DOHH2 (cell line): ENCODE results near the gene MXD3.

Source experiments
- H3F3A ChIP-seq: fragments of 200-600 bp; sonication (generic), shearing (Covaris generic); 2 replicates; pipeline ENCODE4 v1.6.0; 2016; ENCODE audit warnings: antibody characterized with exemption, mild to moderate bottlenecking; ENCODE audit not compliant: control insufficient read depth, insufficient read depth
- H3K27ac ChIP-seq: fragments of 200-600 bp; sonication (generic); 2 replicates; pipeline ENCODE4 v1.5.1; 2014; ENCODE audit warnings: low read depth, mild to moderate bottlenecking, low read length, moderate library complexity
- H3K27me3 ChIP-seq: fragments of 200-600 bp; sonication (generic); 2 replicates; pipeline ENCODE4 v1.6.1; 2014; ENCODE audit warnings: mild to moderate bottlenecking, low read length, mixed read lengths; ENCODE audit not compliant: control insufficient read depth
- H3K36me3 ChIP-seq: fragments of 200-600 bp; sonication (generic); 2 replicates; pipeline ENCODE4 v1.6.1; 2014; ENCODE audit warnings: mild to moderate bottlenecking, low read length, moderate library complexity, mixed read lengths; ENCODE audit not compliant: control insufficient read depth
- H3K4me1 ChIP-seq: fragments of 200-600 bp; sonication (generic); 2 replicates; pipeline ENCODE4 v1.6.1; 2014; ENCODE audit warnings: mild to moderate bottlenecking, low read length, mixed read lengths; ENCODE audit not compliant: control insufficient read depth
- H3K4me2 ChIP-seq: fragments of 200-600 bp; sonication (generic); 2 replicates; pipeline ENCODE4 v1.6.0; 2014; ENCODE audit warnings: mild to moderate bottlenecking, low read length, moderate library complexity
- H3K4me3 ChIP-seq: fragments of 200-600 bp; sonication (generic); 2 replicates; pipeline ENCODE4 v1.5.1; 2014; ENCODE audit warnings: mild to moderate bottlenecking, low read length, mixed read lengths
- H3K79me2 ChIP-seq: fragments of 200-600 bp; sonication (generic); 2 replicates; pipeline ENCODE4 v1.6.1; 2014; ENCODE audit warnings: mild to moderate bottlenecking, low read length, mixed read lengths; ENCODE audit not compliant: control insufficient read depth
- H3K9me2 ChIP-seq: fragments of 200-600 bp; sonication (generic); replicated peaks from 2 replicates; pipeline ENCODE4 v1.6.1; 2014; ENCODE audit warnings: mild to moderate bottlenecking, low read length, mixed read lengths; ENCODE audit not compliant: control insufficient read depth
- H3K9me3 ChIP-seq: fragments of 200-600 bp; sonication (generic); 2 replicates; pipeline ENCODE4 v1.6.1; 2014; ENCODE audit warnings: antibody characterized with exemption, low read length, mixed read lengths; ENCODE audit not compliant: control insufficient read depth, insufficient read depth
- H4K20me1 ChIP-seq: fragments of 200-600 bp; sonication (generic); 2 replicates; pipeline ENCODE4 v1.6.0; 2014; ENCODE audit warnings: low read depth, mild to moderate bottlenecking, antibody characterized with exemption, low read length, moderate library complexity; ENCODE audit not compliant: control insufficient read depth, insufficient read depth
- CTCF ChIP-seq: fragments of 200-600 bp; sonication (generic); IDR thresholded peaks from one replicate; pipeline ENCODE4 v1.5.1; 2014; ENCODE audit warnings: antibody characterized with exemption, mild to moderate bottlenecking, low read depth, low read length; ENCODE audit not compliant: poor library complexity, severe bottlenecking
- EZH2phosphoT487 ChIP-seq: fragments of 200-600 bp; sonication (generic); IDR thresholded peaks from 2 replicates; pipeline ENCODE4 v1.6.1; 2017; ENCODE audit warnings: borderline replicate concordance, mild to moderate bottlenecking, antibody characterized with exemption, low read length, moderate library complexity, mixed read lengths

Gene MXD3

GRCh38 chr5:177310332-177310731, 1.4 kb downstream of the MXD3 start:
- H4K20me1 ChIP-seq: peaks cover 13% of the 10 kb centered on the region
- H3K4me2 ChIP-seq: peak overlapping the region; percentile 94
- no peaks in the 10 kb centered on the region for H3K9me2 ChIP-seq
- H3K4me3 ChIP-seq: peak overlapping the region; percentile 83
- no peaks in the 10 kb centered on the region for H3K27me3 ChIP-seq
- TF ChIP-seq CTCF (no peak), EZH2phosphoT487 (no peak)
- peaks cover 16% of the 10 kb centered on the region for H3F3A ChIP-seq
- H3K4me1 ChIP-seq: peaks cover 66% of the 10 kb centered on the region
- H3K79me2 ChIP-seq: peaks cover 42% of the 10 kb centered on the region
- H3K36me3 ChIP-seq: peaks cover 62% of the 10 kb centered on the region
- H3K9me3 ChIP-seq: no peaks in the 10 kb centered on the region
- peak overlapping the region; percentile 49 for H3K27ac ChIP-seq

GRCh38 chr5:177309351-177310191, 2.1 kb downstream of the MXD3 start:
- Histone ChIP-seq H4K20me1 (peaks cover 21% of the 10 kb centered on the region), H3K9me2 (no peaks in the 10 kb centered on the region), H3K27me3 (no peaks in the 10 kb centered on the region), H3K79me2 (peaks cover 50% of the 10 kb centered on the region), H3F3A (peaks cover 16% of the 10 kb centered on the region), H3K4me3 (peak overlapping the region; percentile 83), H3K4me1 (peaks cover 73% of the 10 kb centered on the region), H3K36me3 (peaks cover 69% of the 10 kb centered on the region), H3K27ac (peak overlapping the region; percentile 49), H3K4me2 (peak overlapping the region; percentile 94), H3K9me3 (no peaks in the 10 kb centered on the region)
- TF ChIP-seq CTCF (peak; percentile 98), EZH2phosphoT487 (no peak)

- Histone ChIP-seq H3K4me2 (peak overlapping the region; percentile 94), H3K9me3 (no peaks in the 10 kb centered on the region), H3K27me3 (no peaks in the 10 kb centered on the region), H3F3A (peaks cover 16% of the 10 kb centered on the region), H3K4me3 (no peak overlapping the region), H3K79me2 (peaks cover 58% of the 10 kb centered on the region), H3K36me3 (peaks cover 77% of the 10 kb centered on the region), H3K4me1 (peaks cover 73% of the 10 kb centered on the region), H3K27ac (peak overlapping the region; percentile 49), H3K9me2 (no peaks in the 10 kb centered on the region), H4K20me1 (peaks cover 21% of the 10 kb centered on the region)
- TF ChIP-seq EZH2phosphoT487 (no peak), CTCF (no peak)
Measured at GRCh38 chr5:177308740-177309139, 3.0 kb downstream of the MXD3 start.
